Astrocyte (in vitro differentiated cells and primary cell): Measurements from ENCODE around the gene DPEP1. TPM values are rescaled to one million over a fixed set of nuclear protein-coding genes. Genes with fewer than 3 reads are reported as not detected.

Experiments
- DNase-seq: peaks from one replicate; pipeline ENCODE4 v3.0.0-alpha.2; 2010; ENCODE audit warnings: low read depth
- FAIRE-seq: peaks from 2 replicates; lab custom pipeline; 2011; peaks lifted over from hg19 to GRCh38; lab: Jason Lieb, UNC
- H2AFZ ChIP-seq: 2 replicates; pipeline ENCODE4 v1.6.0; 2012; ENCODE audit warnings: low read depth, low read length, inconsistent platforms
- H3K27ac ChIP-seq: 2 replicates; pipeline ENCODE4 v1.5.1; 2011; ENCODE audit warnings: low read depth, low read length, inconsistent platforms
- H3K27me3 ChIP-seq: 2 replicates; pipeline ENCODE4 v1.6.0; 2011; ENCODE audit warnings: low read length, inconsistent platforms; ENCODE audit not compliant: insufficient read depth
- H3K36me3 ChIP-seq: 2 replicates; pipeline ENCODE4 v1.5.1; 2011; ENCODE audit warnings: low read length, inconsistent platforms; ENCODE audit not compliant: insufficient read depth
- H3K4me1 ChIP-seq: 2 replicates; pipeline ENCODE4 v1.5.1; 2011; ENCODE audit warnings: low read length, inconsistent platforms; ENCODE audit not compliant: insufficient read depth
- H3K4me2 ChIP-seq: 2 replicates; pipeline ENCODE4 v1.6.0; 2012; ENCODE audit warnings: low read length, inconsistent platforms
- H3K4me3 ChIP-seq: 2 replicates; pipeline ENCODE4 v1.5.1; 2011; ENCODE audit warnings: low read depth, mild to moderate bottlenecking, low read length, inconsistent platforms; ENCODE audit not compliant: insufficient read depth
- H3K79me2 ChIP-seq: 2 replicates; pipeline ENCODE4 v1.6.0; 2012; ENCODE audit warnings: mild to moderate bottlenecking, low read length, inconsistent platforms; ENCODE audit not compliant: insufficient read depth
- H3K9ac ChIP-seq: 2 replicates; pipeline ENCODE4 v1.6.0; 2012; ENCODE audit warnings: mild to moderate bottlenecking, low read length, inconsistent platforms
- H3K9me3 ChIP-seq: 2 replicates; pipeline ENCODE4 v1.5.1; 2012; ENCODE audit warnings: low read depth, mild to moderate bottlenecking, low read length, inconsistent platforms; ENCODE audit not compliant: insufficient read depth
- H4K20me1 ChIP-seq: 2 replicates; pipeline ENCODE4 v1.6.0; 2012; ENCODE audit warnings: low read length, inconsistent platforms; ENCODE audit not compliant: insufficient read depth
- H3K27ac Mint-ChIP-seq: one replicate; pipeline ENCODE4 v1.8.0; 2021; ENCODE audit warnings: mild to moderate bottlenecking, mixed read lengths; ENCODE audit not compliant: unreplicated experiment
- H3K27me3 Mint-ChIP-seq: one replicate; pipeline ENCODE4 v1.8.0; 2021; ENCODE audit warnings: low read depth, mixed read lengths; ENCODE audit not compliant: unreplicated experiment
- H3K36me3 Mint-ChIP-seq: one replicate; pipeline ENCODE4 v1.8.0; 2021; ENCODE audit warnings: low read depth, mixed read lengths; ENCODE audit not compliant: unreplicated experiment
- H3K4me1 Mint-ChIP-seq: one replicate; pipeline ENCODE4 v1.8.0; 2021; ENCODE audit warnings: low read depth, mixed read lengths; ENCODE audit not compliant: unreplicated experiment
- H3K4me3 Mint-ChIP-seq: one replicate; pipeline ENCODE4 v1.8.0; 2021; ENCODE audit warnings: mild to moderate bottlenecking, moderate library complexity, mixed read lengths; ENCODE audit not compliant: unreplicated experiment
- H3K9me3 Mint-ChIP-seq: one replicate; pipeline ENCODE4 v1.8.0; 2021; ENCODE audit warnings: mild to moderate bottlenecking, mixed read lengths; ENCODE audit not compliant: unreplicated experiment
- CTCF ChIP-seq: IDR thresholded peaks from 2 replicates; pipeline ENCODE4 v1.5.1; 2011; ENCODE audit warnings: low read depth, mild to moderate bottlenecking, inconsistent platforms, low read length, moderate library complexity; ENCODE audit not compliant: insufficient read depth
- EZH2 ChIP-seq: IDR thresholded peaks from 2 replicates; pipeline ENCODE4 v1.6.1; 2012; ENCODE audit warnings: mild to moderate bottlenecking, low read length, inconsistent platforms; ENCODE audit not compliant: insufficient read depth
- total RNA-seq: library from RNA; stranded (reverse); gene quantifications from 2 replicates; pipeline ENCODE4 v1.2.1, GENCODE V29; 2021

The DPEP1 gene
- total RNA-seq, 1 donor from 2014 or later = 0.11 TPM

GRCh38 chr16:89596957-89597649 is 16.3 kb upstream of the DPEP1 start:
- Mint-ChIP-seq H3K9me3 (no peaks in the 10 kb centered on the region), H3K27me3 (no peaks in the 10 kb centered on the region), H3K27ac (no peak overlapping the region), H3K4me1 (peaks cover 5% of the 10 kb centered on the region), H3K4me3 (no peak overlapping the region), H3K36me3 (no peaks in the 10 kb centered on the region)
- H3K79me2 ChIP-seq = no peaks in the 10 kb centered on the region
- TF ChIP-seq EZH2 = no peak
- TF ChIP-seq CTCF = no peak
- H3K9me3 ChIP-seq = no peaks in the 10 kb centered on the region
- FAIRE-seq (no peak), DNase-seq (no peak)
- H3K36me3 ChIP-seq = no peaks in the 10 kb centered on the region
- H3K4me1 ChIP-seq = peaks cover 5% of the 10 kb centered on the region
- H4K20me1 ChIP-seq = no peaks in the 10 kb centered on the region
- no peak overlapping the region for H3K4me3 ChIP-seq
- no peak overlapping the region for H3K27ac ChIP-seq
- no peaks in the 10 kb centered on the region for H3K27me3 ChIP-seq
- H2AFZ ChIP-seq = no peak overlapping the region
- H3K9ac ChIP-seq = no peak overlapping the region
- H3K4me2 ChIP-seq = no peak overlapping the region

- H3K27ac Mint-ChIP-seq = no peak overlapping the region
- H3K79me2 ChIP-seq = no peaks in the 10 kb centered on the region
- H3K9me3 Mint-ChIP-seq = no peaks in the 10 kb centered on the region
- no peak overlapping the region for H3K9ac ChIP-seq
- H4K20me1 ChIP-seq = no peaks in the 10 kb centered on the region
- H3K4me1 ChIP-seq = peaks cover 13% of the 10 kb centered on the region
- no peak overlapping the region for H3K4me3 ChIP-seq
- TF ChIP-seq EZH2 (no peak), CTCF (no peak)
- no peaks in the 10 kb centered on the region for H3K9me3 ChIP-seq
- no peak overlapping the region for H3K4me3 Mint-ChIP-seq
- H3K27me3 Mint-ChIP-seq = no peaks in the 10 kb centered on the region
- H3K36me3 ChIP-seq = no peaks in the 10 kb centered on the region
- H3K27me3 ChIP-seq = no peaks in the 10 kb centered on the region
- no peak overlapping the region for H3K27ac ChIP-seq
- H2AFZ ChIP-seq = no peak overlapping the region
- H3K36me3 Mint-ChIP-seq = no peaks in the 10 kb centered on the region
- no peak overlapping the region for H3K4me2 ChIP-seq
- no peak for FAIRE-seq
- peaks cover 10% of the 10 kb centered on the region for H3K4me1 Mint-ChIP-seq
- no peak for DNase-seq
Measured at GRCh38 chr16:89598199-89598598, 15.2 kb upstream of the DPEP1 start.

DNA sequence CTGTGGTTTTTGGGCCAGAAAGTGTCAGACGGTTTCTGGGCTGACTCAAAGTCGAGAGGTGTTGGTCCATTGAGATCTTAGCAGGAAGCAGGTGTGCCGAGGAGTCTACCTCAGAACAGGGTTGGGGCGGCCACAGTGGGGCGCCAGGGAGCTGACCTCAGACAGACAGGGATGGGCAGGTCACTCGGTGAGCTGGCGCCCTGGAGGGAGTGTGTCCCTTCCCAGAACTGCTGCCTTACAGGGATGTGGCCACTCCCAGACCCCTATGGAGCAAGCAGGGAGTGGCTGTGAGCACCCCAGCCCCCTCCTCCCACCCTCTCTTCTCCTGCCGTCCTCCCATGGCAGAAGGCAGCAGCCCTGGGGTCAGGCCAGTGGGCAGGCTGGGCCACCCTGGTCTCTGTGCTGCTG is 14.0 kb upstream of the DPEP1 start:
- no peaks in the 10 kb centered on the region for H4K20me1 ChIP-seq
- no peak overlapping the region for H3K4me2 ChIP-seq
- no peaks in the 10 kb centered on the region for H3K9me3 ChIP-seq
- H3K36me3 Mint-ChIP-seq = no peaks in the 10 kb centered on the region
- H3K9ac ChIP-seq = no peak overlapping the region
- H3K79me2 ChIP-seq = no peaks in the 10 kb centered on the region
- TF ChIP-seq EZH2 (no peak), CTCF (no peak)
- H3K9me3 Mint-ChIP-seq = no peaks in the 10 kb centered on the region
- peaks cover 13% of the 10 kb centered on the region for H3K4me1 ChIP-seq
- H2AFZ ChIP-seq = no peak overlapping the region
- DNase-seq (no peak), FAIRE-seq (no peak)
- H3K27ac Mint-ChIP-seq = no peak overlapping the region
- H3K27ac ChIP-seq = no peak overlapping the region
- H3K36me3 ChIP-seq = no peaks in the 10 kb centered on the region
- H3K27me3 Mint-ChIP-seq = no peaks in the 10 kb centered on the region
- H3K4me3 Mint-ChIP-seq = no peak overlapping the region
- H3K4me3 ChIP-seq = no peak overlapping the region
- peaks cover 10% of the 10 kb centered on the region for H3K4me1 Mint-ChIP-seq
- no peaks in the 10 kb centered on the region for H3K27me3 ChIP-seq
